HFF-Myc (cell line): ENCODE data around the gene SLC35F6.
"Not testable (repeated sequence)": the region's sequence is repeated elsewhere in the genome, so short reads cannot be mapped to it uniquely, and the experiment has no call there.

ENCODE experiments used
- DNase-seq: peaks from one replicate; pipeline ENCODE4 v3.0.0-alpha.2; 2011; ENCODE audit warnings: low read depth; ENCODE audit errors: extremely low read depth
- H3K4me3 ChIP-seq: replicated peaks from 2 replicates; pipeline ENCODE4 v1.5.1; 2011; ENCODE audit warnings: low read depth, mild to moderate bottlenecking, control low read depth, low read length
- TF ChIP-seq, protein P1 (sequence below): IDR thresholded peaks from 2 replicates; pipeline ENCODE4 v1.5.1; 2012; ENCODE audit warnings: mild to moderate bottlenecking, low read depth, low read length, control low read depth; ENCODE audit errors: missing control alignments

SLC35F6 gene

GRCh38 chr2:26756337-26756736 is 7.7 kb upstream of the SLC35F6 start:
- TF ChIP-seq, protein P1, sequence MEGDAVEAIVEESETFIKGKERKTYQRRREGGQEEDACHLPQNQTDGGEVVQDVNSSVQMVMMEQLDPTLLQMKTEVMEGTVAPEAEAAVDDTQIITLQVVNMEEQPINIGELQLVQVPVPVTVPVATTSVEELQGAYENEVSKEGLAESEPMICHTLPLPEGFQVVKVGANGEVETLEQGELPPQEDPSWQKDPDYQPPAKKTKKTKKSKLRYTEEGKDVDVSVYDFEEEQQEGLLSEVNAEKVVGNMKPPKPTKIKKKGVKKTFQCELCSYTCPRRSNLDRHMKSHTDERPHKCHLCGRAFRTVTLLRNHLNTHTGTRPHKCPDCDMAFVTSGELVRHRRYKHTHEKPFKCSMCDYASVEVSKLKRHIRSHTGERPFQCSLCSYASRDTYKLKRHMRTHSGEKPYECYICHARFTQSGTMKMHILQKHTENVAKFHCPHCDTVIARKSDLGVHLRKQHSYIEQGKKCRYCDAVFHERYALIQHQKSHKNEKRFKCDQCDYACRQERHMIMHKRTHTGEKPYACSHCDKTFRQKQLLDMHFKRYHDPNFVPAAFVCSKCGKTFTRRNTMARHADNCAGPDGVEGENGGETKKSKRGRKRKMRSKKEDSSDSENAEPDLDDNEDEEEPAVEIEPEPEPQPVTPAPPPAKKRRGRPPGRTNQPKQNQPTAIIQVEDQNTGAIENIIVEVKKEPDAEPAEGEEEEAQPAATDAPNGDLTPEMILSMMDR, result no peak
- H3K4me3 ChIP-seq, result no peak overlapping the region
- DNase-seq, result no peak

- peak; percentile 97 for DNase-seq
- H3K4me3 ChIP-seq, result no peak overlapping the region
- TF ChIP-seq, protein P1, result no peak
These were observed 6.0 kb upstream of the SLC35F6 start for GRCh38 chr2:26757873-26758789.

DNA sequence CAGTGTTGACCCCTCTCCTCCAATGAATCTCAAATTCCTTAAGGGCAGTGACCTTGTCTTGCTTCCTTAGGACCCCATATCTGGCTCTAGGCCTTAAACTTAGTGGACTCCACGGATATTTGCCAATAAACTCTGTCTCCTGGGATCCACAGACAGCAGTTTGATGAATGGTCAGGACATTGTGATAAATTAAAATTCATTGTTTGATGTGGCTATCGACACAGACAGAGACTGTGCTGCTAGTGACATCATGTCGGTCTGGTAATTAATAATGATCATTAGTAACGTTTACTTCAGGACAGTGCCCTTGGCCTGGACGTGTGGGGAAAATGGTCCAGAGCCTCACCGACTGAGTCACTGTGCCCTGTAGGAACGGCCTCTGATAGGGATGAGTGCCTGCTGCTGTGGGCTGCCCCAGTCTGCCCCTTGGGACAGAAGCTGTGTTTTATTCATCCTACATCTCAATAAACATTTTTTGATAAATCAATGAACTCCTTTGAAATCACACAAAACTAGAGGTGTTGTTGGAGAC is 5.2 kb upstream of the SLC35F6 start:
- no peak overlapping the region for H3K4me3 ChIP-seq
- TF ChIP-seq, protein P1, result no peak

GRCh38 chr2:26759845-26760244 is 4.2 kb upstream of the SLC35F6 start:
- TF ChIP-seq, protein P1, result no peak
- H3K4me3 ChIP-seq, result no peak overlapping the region
- DNase-seq, result no peak

More for the DNA sequence above, 5.2 kb upstream of the SLC35F6 start:
- no peak for DNase-seq

DNA sequence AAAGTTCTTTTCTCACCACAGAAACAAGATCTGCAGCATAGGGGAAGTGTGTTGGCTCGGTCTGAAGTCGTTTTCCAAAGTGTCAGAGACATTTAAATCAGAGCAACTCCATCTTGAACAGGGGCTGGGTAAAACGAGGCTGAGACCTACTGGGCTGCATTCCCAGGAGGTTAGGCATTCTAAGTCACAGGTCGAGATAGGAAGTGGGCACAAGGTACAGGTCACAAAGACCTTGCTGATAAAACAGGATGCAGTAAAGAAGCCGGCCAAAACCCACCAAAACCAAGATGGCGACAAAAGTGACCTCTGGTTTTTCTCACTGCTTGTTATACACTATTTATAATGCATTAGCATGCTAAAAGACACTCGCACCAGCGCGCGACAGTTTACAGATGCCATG is 3.1 kb upstream of the SLC35F6 start:
- DNase-seq, result not testable (repeated sequence)

DNA sequence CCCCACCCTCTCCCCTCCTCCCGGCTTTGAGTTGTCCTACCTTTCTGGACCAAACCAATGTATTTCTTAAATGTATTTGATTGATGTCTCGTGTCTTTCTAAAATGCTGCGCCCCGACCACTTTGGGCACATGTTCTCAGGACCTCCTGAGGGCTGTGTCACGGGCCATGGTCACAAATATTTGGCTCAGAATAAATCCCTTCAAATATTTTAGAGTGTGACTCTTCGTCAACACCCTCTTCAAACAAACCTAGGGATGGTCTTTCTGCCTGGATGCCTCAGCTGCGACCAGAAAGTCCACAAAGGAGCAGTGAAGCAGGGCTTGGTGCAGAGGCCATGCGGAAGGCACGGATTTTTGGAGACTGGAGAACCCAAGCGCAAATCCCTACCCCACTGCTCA is 1.1 kb upstream of the SLC35F6 start:
- TF ChIP-seq, protein P1, result no peak
- H3K4me3 ChIP-seq, result no peak overlapping the region
- DNase-seq, result no peak

More for the DNA sequence above, 3.1 kb upstream of the SLC35F6 start:
- not testable (repeated sequence) for H3K4me3 ChIP-seq

GRCh38 chr2:26764906-26765305 is 822 bp downstream of the SLC35F6 start:
- H3K4me3 ChIP-seq, result peak overlapping the region; percentile 99
- TF ChIP-seq, protein P1, result no peak
- no peak for DNase-seq
